GM12892 (cell line): ENCODE results near the gene TAF9.

Experiments used
- POLR2A ChIP-seq: IDR thresholded peaks from 2 replicates; pipeline ENCODE4 v1.6.1; 2011; ENCODE audit warnings: low read depth, low read length, control low read depth
- POLR2AphosphoS5 ChIP-seq: IDR thresholded peaks from 2 replicates; pipeline ENCODE4 v1.6.1; 2011; ENCODE audit warnings: low read depth, low read length, control low read depth
- TAF1 ChIP-seq: IDR thresholded peaks from 2 replicates; pipeline ENCODE4 v1.6.1; 2011; ENCODE audit warnings: low read depth, mild to moderate bottlenecking, control low read depth, low read length, borderline replicate concordance

- TF ChIP-seq POLR2AphosphoS5 (no peak), POLR2A (no peak), TAF1 (no peak)
Observed at GRCh38 chr5:69367697-69368279, 1.5 kb downstream of the TAF9 start.
